NOMO-1 treated with dmso at 0.1 percent for 144 hours (cell line): ENCODE data around the gene RCN1.
"Not testable (repeated sequence)": the region's sequence is repeated elsewhere in the genome, so short reads cannot be mapped to it uniquely, and the experiment has no call there.

ENCODE experiments used
- DNase-seq: peaks from one replicate; lab custom pipeline; 2025; ENCODE audit not compliant: unreplicated experiment; lab: John Stamatoyannopoulos, UW

RCN1 gene

DNA sequence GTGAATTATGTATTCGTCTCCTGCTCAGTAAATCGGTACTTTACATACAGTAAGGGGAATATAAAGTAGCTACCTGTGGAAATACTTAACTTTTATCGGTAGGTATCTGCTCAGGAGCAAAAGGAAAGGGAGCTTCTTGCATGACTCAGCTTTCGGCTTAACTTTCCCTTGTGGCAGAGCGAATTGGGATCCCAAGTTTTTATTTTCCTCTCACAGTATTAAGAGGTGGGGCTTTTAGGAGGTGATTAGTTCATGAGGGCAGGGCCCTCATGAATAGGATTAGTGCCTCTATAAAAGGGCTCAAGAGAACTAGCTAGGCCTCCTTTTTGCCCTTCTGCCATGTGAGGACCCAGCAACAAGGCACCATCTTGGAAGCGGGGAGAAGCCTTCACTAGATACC is 18.7 kb downstream of the RCN1 start:
- no peak for DNase-seq

GRCh38 chr11:32110795-32111194 is 19.9 kb downstream of the RCN1 start:
- no peak for DNase-seq

DNA sequence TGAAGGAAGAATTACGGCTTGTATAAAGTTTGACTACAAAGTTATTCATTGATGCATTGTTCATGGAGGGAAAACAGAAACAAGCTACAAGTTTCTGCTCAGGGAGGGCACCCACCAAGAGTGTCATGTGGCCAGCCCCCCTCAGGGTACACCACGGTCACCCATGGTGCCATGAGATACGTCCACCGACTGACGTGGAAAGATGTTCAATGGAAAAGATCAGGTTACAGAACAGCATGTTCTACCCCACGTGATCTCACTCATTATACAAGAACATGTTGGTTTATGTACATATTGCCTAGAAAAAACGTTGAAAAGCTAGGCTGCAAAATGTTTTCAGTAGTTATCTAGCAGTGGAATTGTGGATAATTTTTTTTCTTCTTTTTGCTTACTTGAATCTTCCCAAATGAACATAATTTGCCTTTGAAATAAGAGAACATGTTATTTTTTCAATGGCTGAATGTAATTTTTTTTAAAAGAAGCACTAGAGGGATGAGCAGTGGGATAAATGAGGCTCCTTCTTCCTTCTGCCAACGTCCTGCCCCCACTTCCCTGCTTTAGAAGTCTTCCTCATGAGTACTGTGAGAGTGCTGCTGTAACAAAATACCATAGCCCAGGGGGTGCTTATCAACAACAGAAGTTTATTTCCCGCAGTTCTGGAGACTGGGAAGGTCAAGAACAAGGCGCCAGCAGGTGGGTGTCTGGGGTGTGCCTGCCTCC is 22.5 kb downstream of the RCN1 start:
- DNase-seq = no peak

GRCh38 chr11:32113920-32114203 is 23.0 kb downstream of the RCN1 start:
- no peak for DNase-seq

DNA sequence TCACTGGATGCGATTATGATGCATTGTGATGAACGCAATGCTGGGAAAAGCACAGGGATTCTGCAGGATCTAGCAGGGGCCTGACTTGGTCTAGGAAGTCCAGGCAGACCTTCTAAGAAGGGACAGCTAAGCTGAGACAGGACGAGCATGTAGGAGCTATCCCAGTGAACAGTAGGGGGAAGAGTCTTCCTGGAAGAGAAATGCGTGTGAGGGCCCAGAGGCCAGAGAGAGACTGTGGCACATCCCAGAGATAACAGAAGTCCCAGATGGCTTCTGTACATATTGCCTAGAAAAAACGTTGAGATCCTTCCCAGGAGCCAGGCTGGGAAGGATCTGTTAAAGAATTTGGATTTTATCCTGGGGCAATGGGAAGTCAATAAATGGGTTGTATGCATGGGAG is 24.6 kb downstream of the RCN1 start:
- DNase-seq = no peak

GRCh38 chr11:32116668-32117067 is 25.8 kb downstream of the RCN1 start:
- DNase-seq = no peak

- no peak for DNase-seq
These were observed 27.4 kb downstream of the RCN1 start for GRCh38 chr11:32118025-32118974.

DNA sequence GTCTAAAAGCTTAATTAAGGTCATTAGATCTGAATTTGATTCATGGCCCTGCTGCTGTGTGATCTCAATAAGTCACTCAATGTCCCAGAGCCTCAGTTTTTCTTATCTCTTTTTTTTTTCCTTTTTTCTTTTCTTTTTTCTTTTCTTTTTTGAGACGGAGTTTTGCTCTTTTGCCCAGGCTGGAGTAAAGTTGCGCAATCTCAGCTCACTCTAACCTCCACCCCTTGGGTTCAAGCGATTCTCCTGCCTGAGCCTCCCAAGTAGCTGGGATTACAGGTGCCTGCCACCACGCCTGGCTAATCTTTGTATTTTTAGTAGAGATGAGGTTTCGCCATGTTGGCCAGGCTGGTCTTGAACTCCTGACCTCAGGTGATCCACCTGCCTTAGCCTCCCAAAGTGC is 28.3 kb downstream of the RCN1 start:
- not testable (repeated sequence) for DNase-seq

GRCh38 chr11:32121012-32121411 is 30.1 kb downstream of the RCN1 start:
- DNase-seq = no peak

- DNase-seq = no peak
These were observed 31.3 kb downstream of the RCN1 start for GRCh38 chr11:32122200-32122599.

- no peak for DNase-seq
These were observed 40.4 kb downstream of the RCN1 start for GRCh38 chr11:32131321-32131720.

DNA sequence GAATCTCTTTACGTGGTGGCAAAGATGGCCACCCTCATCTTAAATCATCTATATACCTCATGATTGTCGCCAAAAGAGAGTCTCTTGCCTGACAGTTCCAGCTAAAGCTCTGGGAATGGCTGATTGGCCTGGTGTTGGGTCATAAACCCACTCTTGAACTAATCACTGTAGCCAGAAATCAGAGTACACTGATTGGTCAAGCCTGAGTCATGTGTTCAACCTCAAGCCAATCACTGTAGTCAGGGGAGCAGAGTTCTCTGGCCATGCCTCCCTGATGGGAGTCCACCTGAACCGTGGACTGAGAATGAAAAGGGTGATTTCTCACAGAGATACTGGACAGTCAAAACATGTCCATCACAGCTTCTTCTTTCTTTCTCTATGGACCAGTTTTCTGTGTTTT is 45.8 kb downstream of the RCN1 start:
- DNase-seq = no peak

GRCh38 chr11:32137263-32137662 is 46.4 kb downstream of the RCN1 start:
- no peak for DNase-seq

GRCh38 chr11:32137869-32138268 is 47.0 kb downstream of the RCN1 start:
- no peak for DNase-seq

DNA sequence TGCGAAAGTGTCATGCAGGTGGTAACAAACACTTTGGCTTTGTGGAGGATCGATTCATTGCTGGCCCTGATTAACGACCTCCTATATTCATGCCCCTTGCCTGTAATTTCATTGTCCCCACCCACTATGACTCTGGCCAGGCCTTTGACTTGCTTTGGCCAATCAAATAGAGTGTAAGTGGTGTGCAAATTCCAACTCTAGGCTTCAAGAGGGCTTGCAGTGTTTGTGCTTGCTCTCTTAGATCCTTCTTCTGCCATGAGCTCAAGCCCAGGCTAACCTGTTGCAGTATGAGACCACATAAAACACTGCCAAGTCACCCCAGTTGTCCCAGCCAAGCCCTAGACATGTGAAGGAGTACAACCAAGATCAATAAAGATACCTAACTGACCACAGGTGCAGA is 48.0 kb downstream of the RCN1 start:
- no peak for DNase-seq

DNA sequence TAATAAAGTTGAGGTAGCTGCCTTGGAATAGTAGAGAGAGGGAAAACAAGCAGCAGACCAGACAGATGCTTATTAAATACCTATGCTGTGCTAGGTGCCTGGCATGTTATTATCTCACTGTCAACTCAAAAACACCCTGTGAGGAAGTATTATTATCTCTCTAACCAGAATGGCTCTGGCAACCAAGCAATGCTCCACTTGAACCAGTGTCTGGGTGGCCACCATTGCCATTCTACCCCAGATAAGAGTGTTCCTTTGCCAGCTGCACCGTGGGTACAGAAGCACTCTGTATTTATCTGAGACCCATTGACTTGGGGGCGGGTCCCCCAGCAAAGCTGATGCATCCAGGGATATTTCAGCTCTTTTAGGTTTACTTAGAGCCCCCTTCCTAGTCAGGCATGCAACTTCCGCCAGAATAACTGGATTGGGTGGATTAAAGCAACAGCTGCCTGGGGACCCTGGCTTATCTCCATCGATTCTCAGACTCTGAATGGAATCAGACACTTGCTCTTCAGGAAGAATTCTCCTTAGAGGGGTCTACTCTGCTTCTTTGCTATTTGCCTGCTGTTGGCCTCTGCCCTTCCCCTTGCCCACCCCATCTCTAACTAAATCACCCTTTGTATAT is 49.1 kb downstream of the RCN1 start:
- DNase-seq = no peak

- DNase-seq = no peak
These were observed 51.1 kb downstream of the RCN1 start for GRCh38 chr11:32141745-32142546.

DNA sequence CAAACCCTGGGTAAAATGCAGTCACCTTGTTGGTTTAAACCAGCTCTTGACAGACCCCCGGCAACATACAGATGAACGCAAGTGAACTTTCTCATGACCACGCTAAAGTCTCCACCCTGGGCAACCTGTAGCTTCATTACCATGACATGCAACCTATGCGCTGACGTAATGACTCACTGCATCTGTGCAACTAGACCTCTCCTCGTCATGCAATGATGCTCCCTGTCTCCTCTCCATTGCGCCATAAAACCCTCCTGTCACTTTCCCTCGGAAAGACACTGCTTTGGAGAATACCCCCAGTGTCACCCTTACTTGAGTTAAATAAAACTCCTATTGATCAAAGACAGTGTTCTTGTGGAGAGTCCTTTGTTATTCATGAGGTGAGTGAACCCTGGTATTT is 52.5 kb downstream of the RCN1 start:
- no peak for DNase-seq

DNA sequence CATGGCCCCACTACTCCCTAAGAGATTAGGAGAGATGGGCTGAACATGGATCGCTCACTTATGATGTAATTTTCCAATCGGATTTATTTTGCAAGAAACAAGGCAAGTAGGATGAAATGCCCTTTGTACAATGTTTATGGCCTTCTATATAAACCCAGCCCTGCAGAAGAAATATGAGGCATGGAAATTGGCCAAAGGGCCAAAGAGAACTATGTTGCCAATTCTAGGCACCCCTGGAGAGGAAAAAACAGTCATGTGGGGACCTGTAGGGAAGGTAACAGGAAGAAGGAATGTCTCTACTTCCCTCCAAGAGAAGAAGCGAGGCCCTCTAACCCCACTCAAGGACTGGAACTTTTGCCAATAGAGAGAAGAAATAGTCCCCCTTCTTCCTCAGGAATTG is 54.4 kb downstream of the RCN1 start:
- DNase-seq = no peak

DNA sequence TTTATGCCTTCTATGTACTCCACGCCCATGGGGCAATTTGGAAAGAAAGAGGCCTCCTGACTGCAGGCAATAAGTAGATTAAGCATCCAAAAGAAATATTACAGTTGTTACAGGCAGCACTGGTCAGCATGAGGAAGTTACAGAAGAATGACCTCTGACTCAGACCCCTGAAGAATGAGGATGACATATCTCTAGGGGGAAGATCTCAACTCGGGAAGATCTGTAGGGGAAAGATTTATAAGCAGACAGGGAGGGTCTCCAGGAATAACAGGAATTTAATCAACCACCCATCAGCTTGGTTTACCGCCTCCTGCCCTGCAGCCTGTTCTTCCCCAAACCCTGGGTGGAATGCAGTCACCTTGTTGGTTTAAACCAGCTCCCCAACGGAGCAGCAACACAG is 58.0 kb downstream of the RCN1 start:
- DNase-seq = no peak

- DNase-seq = no peak
These were observed 58.9 kb downstream of the RCN1 start for GRCh38 chr11:32149748-32150147.
